ENCODE data around the gene AHNAK.
"Not testable (repeated sequence)": the region's sequence is repeated elsewhere in the genome, so short reads cannot be mapped to it uniquely, and the experiment has no call there.

Gene AHNAK

DNA sequence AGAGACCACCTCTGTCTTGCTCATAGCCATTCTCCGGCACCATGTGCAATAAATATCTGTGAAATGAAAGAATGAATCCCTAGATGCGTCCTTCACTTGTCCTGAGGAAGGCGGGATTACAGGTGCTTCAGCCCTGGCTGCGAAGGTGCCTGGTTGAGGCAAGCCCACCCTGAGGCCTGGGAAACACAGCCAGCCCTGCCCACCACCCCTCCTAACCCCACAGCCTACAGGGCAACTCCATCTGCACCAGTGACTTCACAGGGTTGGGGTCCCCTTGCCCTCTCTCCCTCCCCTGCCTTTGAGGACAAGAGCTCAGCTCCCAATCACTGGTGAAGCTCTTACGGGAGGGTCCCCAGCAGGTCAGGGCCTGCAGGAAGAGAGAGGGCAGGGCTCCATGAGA, 145.2 kb downstream of the AHNAK start:
- DNase-seq, result no peak

DNA sequence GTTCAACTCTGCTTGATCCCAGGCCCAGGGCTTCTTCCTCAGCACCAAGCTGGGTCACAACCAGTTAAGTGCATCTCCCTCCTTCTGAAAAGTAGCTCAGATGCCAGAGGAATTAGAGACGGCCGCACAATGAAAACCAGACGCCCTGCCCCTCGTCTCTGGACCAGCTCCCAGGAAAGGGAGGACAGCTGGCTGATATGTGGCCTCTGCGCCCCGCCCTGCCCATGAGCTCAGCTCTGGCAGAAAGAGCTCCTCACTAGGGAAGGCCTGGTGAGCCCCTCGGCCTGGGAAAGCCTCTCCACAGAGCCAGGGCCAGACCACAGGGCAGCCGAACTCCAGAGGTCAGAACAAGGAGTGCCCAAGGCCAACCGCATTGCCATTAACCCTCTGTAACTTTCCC, 145.8 kb downstream of the AHNAK start:
- DNase-seq, result no peak

DNA sequence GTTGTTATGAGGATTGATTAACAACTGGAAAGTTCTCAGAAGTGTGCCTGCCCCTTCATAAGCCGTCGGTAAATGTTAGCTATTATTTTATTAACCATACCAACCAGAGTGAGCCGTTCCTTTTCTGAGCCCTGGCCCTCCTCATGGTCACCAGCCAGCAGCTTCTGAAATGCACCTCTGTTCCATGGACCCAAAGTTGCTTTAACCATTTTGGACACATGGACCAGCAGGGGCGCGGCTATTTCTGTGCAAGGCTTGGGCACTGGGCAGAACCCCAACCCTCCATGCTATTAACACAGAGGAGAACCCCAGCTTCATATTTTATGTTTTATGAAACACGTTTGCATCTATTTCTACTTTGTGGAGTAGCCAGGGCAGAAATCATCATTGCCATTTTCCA, 146.3 kb downstream of the AHNAK start:
- no peak for DNase-seq

DNA sequence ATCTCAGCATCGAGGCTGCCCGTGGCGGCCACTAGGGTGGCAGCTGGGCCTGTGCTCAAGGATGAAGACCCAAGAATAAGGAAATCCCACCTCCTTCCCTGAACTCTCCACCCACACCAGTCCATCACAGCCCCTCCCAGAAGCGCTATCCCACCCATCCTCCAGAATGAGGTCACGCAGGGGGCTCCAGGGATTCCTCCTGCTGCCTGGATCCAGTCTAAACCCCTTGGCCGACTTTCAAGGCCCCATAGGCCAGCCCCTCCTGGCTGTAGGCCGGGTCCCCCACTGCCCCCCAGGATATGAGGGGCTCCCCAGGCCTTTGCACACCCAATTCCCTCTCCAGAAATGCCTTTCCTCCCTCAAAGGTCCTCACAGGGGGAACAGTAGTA, 146.7 kb downstream of the AHNAK start:
- no peak for DNase-seq

DNA sequence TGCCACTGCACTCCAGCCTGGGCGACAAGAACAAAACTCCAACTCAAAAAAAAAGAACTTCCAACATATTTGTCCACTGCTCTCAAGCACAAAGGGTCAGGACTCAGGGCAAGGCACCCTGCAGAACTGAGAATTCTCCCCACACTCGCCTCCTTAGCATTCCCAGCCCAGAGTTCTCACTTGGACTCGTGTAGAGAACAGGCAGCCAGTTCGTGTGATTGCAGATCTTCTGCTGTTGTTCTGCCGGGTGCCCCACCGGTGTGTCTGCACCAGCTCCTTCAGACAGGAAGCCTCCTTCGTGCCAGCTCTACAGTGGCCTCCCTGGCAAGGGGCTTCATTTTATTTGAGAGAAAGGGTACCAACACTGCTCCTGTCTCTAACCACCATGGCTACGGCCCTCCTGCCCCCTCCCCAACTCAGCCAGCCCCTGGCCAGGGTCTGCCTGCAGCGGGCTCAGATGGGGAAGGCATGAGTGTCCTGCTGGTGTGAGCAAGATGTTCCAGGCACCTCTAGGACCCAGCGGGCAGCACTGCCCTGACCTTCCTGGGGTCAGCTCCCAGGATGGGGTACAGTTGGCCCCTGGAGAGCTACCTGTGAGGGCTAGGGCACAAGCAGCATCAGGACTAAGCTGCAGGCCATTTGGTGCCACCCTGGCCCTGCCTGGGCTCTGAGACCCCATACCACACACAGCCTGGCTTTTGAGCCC, 147.3 kb downstream of the AHNAK start:
- no peak for DNase-seq

DNA sequence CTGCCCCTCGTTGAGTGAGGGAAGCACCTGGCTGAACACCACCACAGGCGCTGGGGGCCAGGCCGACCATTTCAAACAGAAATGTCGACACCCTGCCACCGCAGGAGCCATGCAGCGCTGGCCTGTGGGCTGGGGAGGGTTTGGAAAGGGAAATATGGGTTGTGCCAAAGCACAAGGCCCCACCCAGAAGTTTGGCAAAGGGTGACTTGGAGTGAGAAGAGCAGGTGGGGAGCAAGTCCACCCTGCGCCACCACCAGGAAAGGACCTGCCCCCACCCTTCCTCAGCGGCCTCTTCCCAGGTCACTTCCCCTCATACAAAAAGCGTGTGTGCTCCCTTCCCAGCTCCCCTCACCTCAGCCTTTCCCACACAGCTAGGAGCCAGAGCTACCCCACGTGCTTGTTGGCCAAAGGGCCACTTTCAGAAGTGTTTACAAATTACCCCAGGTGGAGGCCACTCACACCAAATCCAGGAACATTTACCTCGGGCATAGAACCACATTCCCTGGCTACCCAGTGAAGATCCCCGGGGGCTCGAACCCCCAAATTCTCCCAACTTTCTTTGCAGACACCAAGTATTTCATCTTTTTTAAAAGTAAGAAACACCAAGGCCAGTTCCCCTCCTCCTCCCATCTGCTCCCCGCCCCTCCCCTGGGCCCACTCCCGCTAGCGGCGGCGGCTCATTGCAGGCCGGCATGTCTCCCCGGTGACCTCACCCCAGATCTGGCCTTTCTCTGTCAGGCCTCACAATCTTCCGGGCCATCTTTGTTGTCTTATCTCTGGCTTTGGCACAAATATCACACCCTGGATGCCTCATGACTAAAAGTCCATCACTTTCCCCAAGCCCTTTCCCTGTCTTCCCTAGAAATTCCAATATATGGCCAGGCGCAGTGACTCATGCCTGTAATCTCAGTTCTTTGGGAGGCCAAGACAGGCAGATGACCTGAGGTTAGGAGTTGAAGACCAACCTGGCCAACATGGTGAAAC, 148.3 kb downstream of the AHNAK start:
- DNase-seq, result no peak

DNA sequence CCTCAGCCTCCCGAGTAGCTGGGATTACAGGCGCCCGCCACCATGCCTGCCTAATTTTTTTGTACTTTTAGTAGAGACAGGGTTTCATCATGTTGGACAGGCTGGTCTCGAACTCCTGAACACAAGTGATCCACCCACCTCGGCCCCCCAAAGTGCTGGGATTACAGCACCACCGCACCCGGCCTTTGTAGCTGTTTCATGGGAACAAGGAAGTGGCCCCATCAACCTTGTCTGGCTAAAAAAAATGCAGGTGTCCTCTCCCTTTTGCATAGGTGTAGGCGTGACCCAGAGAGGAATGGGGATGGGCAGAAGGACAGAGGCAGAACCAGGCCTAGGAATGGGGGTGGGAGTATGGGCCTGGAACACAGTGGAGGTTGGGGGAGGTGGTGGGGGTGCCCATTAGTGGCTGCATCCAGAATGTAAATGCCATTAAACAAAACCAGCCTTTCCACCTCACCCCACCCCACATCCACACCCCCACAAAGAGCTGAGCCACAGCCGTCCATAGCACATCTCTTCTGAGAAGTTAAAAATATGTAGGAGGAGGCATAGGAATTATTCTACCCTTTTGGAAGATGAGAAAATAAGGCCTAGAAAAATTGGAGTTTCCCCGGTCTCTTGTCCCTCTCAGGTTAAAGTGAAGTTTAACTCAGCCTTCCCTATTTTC, 150.6 kb downstream of the AHNAK start:
- no peak for DNase-seq

DNA sequence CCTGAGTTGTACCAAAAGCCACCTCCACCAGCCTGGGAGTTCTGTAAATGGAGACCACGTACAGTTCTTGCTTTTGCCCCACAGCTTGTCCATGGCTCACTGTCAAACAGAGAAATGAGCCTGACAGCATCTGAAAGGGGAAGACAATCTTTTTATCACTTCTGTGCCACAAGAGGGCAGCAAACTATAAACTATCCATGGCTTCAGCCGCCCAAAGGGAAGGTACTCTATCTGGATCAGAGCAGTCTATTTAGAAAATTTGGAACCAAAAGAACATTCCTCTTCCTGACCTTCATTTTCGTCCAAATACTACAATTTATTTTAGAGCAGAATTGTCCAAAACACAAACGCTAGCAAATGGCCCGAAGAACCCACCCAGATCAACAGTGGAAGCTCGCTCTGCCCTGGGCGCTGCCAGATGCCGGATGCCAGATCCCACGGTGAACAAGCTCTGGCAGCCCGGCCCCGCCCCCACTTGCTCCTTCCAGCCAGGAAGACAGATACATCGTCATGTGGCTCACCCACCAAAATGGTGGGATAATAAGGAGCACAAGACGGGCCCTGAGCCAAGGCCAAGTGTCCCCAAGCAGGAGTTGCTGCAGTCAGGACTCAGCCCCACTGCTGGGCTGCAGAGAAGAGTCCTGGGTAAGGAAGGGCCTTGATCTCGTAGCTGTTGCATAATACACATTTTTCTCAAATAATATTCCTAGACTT, 151.6 kb downstream of the AHNAK start:
- peak in 1 of 2 experiments; percentile 74 for DNase-seq

DNA sequence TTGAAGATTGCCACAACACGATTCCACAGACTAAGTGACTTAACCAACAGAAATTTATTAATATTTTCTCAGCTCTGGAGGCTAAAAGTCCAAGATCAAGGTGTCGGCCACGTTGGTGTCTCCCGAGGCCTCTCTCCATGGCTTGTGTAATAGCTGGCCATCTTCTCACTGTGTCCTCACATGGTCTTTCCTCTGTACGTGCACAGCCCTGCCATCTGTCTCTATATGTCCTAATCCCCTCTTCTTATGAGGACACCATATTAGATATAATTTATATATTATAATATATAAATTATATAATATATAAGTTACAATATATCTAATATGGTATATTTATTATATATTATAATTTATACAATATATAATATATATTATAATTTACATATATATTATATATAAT, 152.9 kb downstream of the AHNAK start:
- no peak for DNase-seq

DNA sequence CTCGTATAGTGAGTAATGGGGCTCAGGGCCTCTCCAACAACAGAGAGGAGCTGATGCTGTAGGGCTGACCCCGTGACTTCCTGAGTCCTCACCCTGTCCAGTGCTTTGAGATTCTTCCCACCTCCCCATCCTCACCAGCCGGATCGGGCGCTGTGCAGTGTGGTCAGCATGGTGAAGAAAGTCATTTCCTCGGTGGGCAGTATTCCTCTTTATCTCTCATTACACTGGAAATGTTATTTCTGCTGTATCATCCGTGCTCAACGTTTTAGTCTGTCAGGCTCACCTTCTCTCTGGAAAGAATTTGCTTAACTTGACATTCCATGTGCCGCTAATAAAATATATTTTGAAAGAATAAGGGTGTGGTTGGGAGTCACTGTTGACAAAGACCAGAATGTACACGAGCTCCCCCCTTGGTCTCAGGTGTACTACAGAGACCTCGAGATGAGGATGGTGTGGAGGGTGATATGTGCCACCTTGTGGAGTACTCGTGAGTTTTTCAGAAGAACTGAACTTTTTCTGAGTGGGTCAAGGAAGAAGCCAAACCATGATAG, 153.5 kb downstream of the AHNAK start:
- DNase-seq, result peak in 1 of 2 experiments; percentile 7

DNA sequence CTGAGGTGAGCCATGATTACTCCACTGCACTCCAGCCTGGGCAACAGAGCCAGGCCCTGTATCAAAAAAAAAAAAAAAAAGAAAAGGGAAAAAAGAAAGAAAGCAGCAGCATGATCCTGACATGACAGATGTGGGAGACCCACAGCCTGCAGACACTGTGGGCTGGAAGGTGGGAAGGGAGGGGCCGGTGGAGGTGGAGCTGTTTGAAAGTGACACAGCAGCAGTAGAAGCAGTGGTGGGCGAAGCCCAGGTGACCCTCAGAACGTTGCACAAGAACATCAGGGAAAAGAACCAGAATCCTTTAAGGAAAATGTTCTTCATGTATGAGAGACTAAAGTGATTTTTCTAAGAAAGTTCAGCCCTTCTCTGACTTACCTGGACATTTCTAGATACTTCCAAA, 154.1 kb downstream of the AHNAK start:
- DNase-seq, result no peak

DNA sequence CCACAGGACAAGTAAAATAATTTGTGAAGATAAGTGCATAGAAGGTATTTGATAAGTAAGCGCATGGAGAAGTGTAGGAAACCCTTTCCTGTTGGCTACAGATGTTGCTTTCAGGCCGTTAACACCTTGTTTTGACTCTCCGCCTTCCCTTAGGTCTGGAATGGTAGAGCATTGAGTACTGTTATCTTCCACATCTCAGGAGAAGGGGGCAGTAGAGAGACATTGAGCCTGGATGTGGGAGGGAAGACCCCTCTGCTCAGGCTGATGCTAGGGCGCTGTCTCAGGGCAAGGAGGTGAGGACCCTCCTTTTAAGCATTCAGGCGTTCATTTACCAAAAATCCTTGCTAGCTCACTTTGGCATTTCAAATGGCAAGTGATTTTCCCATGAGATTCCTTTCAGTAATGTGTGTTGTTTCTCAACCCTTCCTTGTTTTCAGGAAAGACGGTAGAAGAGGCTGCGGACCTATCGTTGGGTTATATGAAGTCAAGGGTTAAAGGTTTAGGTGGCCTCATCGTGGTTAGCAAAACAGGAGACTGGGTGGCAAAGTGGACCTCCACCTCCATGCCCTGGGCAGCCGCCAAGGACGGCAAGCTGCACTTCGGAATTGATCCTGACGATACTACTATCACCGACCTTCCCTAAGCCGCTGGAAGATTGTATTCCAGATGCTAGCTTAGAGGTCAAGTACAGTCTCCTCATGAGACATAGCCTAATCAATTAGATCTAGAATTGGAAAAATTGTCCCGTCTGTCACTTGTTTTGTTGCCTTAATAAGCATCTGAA, 154.8 kb downstream of the AHNAK start:
- no peak for DNase-seq

DNA sequence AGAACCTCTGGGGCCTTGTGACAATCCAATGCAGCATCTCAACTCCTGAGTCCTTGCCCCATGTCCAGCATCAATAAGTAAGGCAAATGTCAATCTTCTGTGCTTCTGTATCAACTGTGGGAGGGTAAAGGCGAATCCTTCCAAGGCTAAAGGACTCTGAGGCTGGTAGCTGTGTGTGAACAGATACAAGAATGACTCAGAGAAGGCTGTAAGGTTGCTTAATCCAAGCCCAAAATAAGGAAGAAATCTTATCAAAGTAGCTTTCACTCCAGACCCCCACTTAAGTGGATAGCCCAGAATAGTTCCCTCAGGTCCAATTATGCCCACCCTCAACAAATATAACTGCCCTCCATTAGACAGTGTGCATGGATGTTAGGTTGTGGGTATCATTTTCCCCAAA, 155.9 kb downstream of the AHNAK start:
- DNase-seq, result no peak

DNA sequence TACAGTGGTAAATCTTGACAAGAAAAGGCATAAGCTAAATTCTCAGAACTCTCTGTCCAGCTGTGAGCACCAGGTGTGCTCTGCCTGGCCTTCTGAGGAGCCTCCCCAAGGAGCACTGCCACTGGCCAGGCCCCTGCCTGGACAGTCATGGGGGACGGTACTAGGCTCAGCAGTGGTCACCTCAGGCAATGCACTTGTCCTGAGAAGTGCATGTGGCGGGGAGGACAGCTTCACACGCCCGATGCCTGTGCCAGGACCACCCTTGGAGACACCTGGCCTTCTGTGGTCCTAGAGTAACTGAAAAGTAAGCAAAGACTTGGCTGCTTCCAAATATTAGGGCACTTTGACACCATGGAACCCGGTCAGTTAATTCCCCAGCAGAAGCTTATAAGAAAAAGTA, 156.4 kb downstream of the AHNAK start:
- DNase-seq, result no peak

DNA sequence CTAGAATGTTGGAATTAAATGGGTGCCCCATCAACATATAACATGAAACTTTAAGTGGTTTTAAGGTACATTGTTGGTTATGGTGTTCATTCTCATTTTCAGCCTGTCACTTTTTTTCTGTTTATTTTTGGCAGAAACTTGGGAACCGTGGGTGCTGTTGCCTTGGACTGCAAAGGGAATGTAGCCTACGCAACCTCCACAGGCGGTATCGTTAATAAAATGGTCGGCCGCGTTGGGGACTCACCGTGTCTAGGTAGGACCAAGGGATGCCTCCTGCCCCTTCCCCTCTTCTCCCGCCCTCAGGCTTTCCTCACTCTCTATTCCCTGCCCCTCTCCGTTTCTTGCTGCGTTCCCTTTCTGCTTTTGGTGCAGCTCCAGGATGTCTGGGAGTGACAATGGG, 157.6 kb downstream of the AHNAK start:
- no peak for DNase-seq

DNA sequence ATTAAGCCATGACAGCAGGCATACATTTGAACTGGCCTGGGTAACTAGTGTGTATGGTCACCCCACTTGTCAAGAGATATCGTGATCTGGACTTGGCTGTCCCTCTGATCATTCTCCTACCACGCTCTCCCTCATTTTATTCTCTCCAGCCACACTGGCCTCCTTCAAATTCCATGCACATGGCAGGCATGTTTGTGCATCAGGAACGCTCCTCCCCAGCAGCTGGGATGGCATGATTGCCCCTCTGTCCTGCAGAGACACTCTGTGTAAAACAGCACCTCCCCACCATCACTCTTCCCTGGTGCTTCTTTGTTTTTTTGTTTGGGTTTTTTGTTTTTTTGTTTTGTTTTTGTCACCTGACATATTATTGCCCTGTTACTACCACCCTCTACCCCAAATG, 159.2 kb downstream of the AHNAK start:
- DNase-seq, result no peak

DNA sequence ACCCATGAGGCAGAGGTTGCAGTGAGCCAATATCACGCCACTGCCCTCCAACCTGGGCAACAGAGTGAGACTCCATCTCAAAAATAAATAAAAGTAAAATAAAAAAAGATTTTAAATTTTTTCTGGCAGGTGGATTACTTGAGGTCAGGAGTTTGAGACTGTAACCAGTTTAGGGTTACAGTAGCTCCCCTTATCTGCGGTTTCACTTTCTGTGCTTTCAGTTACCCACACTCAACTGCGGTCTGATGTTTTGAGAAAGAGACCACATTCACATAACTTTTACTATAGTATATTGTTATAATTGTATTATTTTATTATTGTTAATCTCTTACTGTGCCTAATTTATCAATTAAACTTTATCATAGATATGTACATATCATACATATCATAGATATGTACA, 160.5 kb downstream of the AHNAK start:
- not testable (repeated sequence) for DNase-seq

DNA sequence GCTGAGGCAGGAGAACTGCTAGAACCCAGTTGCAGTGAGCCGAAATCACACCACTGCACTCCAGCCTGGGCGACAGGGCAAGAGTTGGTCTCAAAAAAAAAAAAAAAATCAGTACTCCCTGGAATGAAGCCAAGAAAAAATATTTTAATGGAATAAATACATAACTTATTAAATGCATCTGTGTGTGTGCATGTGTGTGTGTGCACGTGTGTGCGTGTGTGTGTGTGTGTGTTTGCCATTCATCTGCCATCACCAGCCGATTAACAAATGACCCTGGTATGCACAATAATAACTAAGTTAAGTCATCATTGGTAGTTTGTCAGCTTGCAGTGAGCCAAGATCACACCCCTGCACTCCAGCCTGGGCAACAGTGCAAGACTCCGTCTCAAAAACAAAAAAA, 162.8 kb downstream of the AHNAK start:
- no peak for DNase-seq
